Measurements from ENCODE around the gene LSP1.
"Not testable (repeated sequence)": the region's sequence is repeated elsewhere in the genome, so short reads cannot be mapped to it uniquely, and the experiment has no call there.

The LSP1 gene

GRCh38 chr11:1862588-1863351, 9.9 kb downstream of the LSP1 start:
- DNase-seq (ENCODE audit: low read depth, low spot score): no peak

- no peak for DNase-seq (ENCODE audit: low read depth, low spot score)
These were observed 10.7 kb downstream of the LSP1 start for GRCh38 chr11:1863352-1864216.

GRCh38 chr11:1864231-1864630, 11.3 kb downstream of the LSP1 start:
- no peak for DNase-seq (ENCODE audit: low read depth, low spot score)

GRCh38 chr11:1864831-1865665, 12.2 kb downstream of the LSP1 start:
- no peak for DNase-seq (ENCODE audit: low read depth, low spot score)

GRCh38 chr11:1866226-1866625, 13.3 kb downstream of the LSP1 start:
- DNase-seq (ENCODE audit: low read depth, low spot score): no peak

- no peak for DNase-seq (ENCODE audit: low read depth, low spot score)
These were observed 13.9 kb downstream of the LSP1 start for GRCh38 chr11:1866776-1867175.

- DNase-seq (ENCODE audit: low read depth, low spot score): no peak
These were observed 14.5 kb downstream of the LSP1 start for GRCh38 chr11:1867381-1867780.

- DNase-seq (ENCODE audit: low read depth, low spot score): no peak
These were observed 15.3 kb downstream of the LSP1 start for GRCh38 chr11:1868056-1868635.

GRCh38 chr11:1868636-1869291, 15.9 kb downstream of the LSP1 start:
- DNase-seq (ENCODE audit: low read depth, low spot score): no peak

GRCh38 chr11:1869427-1870325, 16.8 kb downstream of the LSP1 start:
- DNase-seq (ENCODE audit: low read depth, low spot score): no peak

- DNase-seq (ENCODE audit: low read depth, low spot score): no peak
These were observed 17.4 kb downstream of the LSP1 start for GRCh38 chr11:1870326-1870696.

GRCh38 chr11:1870721-1871466, 18.0 kb downstream of the LSP1 start:
- DNase-seq (ENCODE audit: low read depth, low spot score): no peak

- no peak for DNase-seq (ENCODE audit: low read depth, low spot score)
These were observed 18.6 kb downstream of the LSP1 start for GRCh38 chr11:1871531-1871930.

- DNase-seq (ENCODE audit: low read depth, low spot score): no peak
These were observed 19.5 kb downstream of the LSP1 start for GRCh38 chr11:1872267-1872985.

- DNase-seq (ENCODE audit: low read depth, low spot score): no peak
These were observed 20.3 kb downstream of the LSP1 start for GRCh38 chr11:1873048-1873812.

- DNase-seq (ENCODE audit: low read depth, low spot score): not testable (repeated sequence)
These were observed 20.9 kb downstream of the LSP1 start for GRCh38 chr11:1873813-1874150.

GRCh38 chr11:1874441-1875092, 21.7 kb downstream of the LSP1 start:
- not testable (repeated sequence) for DNase-seq (ENCODE audit: low read depth, low spot score)
